NCI-H146 (cell line): Measurements from ENCODE around the gene PRKAA1.

Source experiments
- DNase-seq: peaks from one replicate; lab custom pipeline; 2025; lab: John Stamatoyannopoulos, UW

The PRKAA1 gene

GRCh38 chr5:40780199-40780598 lies 18.0 kb downstream of the PRKAA1 start:
- DNase-seq, result no peak

- no peak for DNase-seq
Measured at GRCh38 chr5:40779561-40779960, 18.6 kb downstream of the PRKAA1 start.

GRCh38 chr5:40778133-40778532 lies 20.0 kb downstream of the PRKAA1 start:
- no peak for DNase-seq

- no peak for DNase-seq
Measured at GRCh38 chr5:40776658-40776977, 21.6 kb downstream of the PRKAA1 start.

- DNase-seq, result no peak
Measured at GRCh38 chr5:40775846-40776657, 22.1 kb downstream of the PRKAA1 start.

GRCh38 chr5:40775085-40775845 lies 22.9 kb downstream of the PRKAA1 start:
- DNase-seq, result no peak

- no peak for DNase-seq
Measured at GRCh38 chr5:40774623-40775022, 23.6 kb downstream of the PRKAA1 start.

GRCh38 chr5:40770764-40771163 lies 27.4 kb downstream of the PRKAA1 start:
- DNase-seq, result no peak

GRCh38 chr5:40762705-40763104 lies 35.5 kb downstream of the PRKAA1 start:
- DNase-seq, result no peak

- DNase-seq, result no peak
Measured at GRCh38 chr5:40757400-40757799, 40.8 kb downstream of the PRKAA1 start.

GRCh38 chr5:40755407-40756365 lies 42.5 kb downstream of the PRKAA1 start, which contains the start of gene TTC33:
TTC33 (minus strand) TSS chr5:40755961; CDS start chr5:40747018, 8,943 bp downstream.
- DNase-seq, result peak; percentile 95

GRCh38 chr5:40755093-40755406 lies 43.1 kb downstream of the PRKAA1 start:
- peak; percentile 73 for DNase-seq

- DNase-seq, result no peak
Measured at GRCh38 chr5:40754381-40755092, 43.6 kb downstream of the PRKAA1 start.

- DNase-seq, result no peak
Measured at GRCh38 chr5:40746703-40747102, 51.5 kb downstream of the PRKAA1 start.

- DNase-seq, result no peak
Measured at GRCh38 chr5:40743771-40744170, 54.4 kb downstream of the PRKAA1 start.

- no peak for DNase-seq
Measured at GRCh38 chr5:40738502-40738901, 59.7 kb downstream of the PRKAA1 start.

GRCh38 chr5:40736103-40736875 lies 61.9 kb downstream of the PRKAA1 start:
- DNase-seq, result peak; percentile 17

- DNase-seq, result no peak
Measured at GRCh38 chr5:40735609-40736008, 62.6 kb downstream of the PRKAA1 start.

- DNase-seq, result no peak
Measured at GRCh38 chr5:40734986-40735385, 63.2 kb downstream of the PRKAA1 start.

- DNase-seq, result no peak
Measured at GRCh38 chr5:40733879-40734563, 64.2 kb downstream of the PRKAA1 start.
